K562 (cell line): Measurements from ENCODE around the gene RBM20. TPM values are rescaled to one million over a fixed set of nuclear protein-coding genes. Genes with fewer than 3 reads are reported as not detected.

Experiments
- ARID2 ChIP-seq: fragments of 450-650 bp; IDR thresholded peaks from 2 replicates; pipeline ENCODE4 v1.6.1; 2017; ENCODE audit warnings: antibody characterized with exemption, mild to moderate bottlenecking
- CBFB ChIP-seq: sonication (generic); formaldehyde crosslinking; IDR thresholded peaks from 2 replicates; pipeline ENCODE4 v1.4.0; 2020; ENCODE audit warnings: mild to moderate bottlenecking, missing genetic modification reagents
- FOXK1 ChIP-seq: sonication (generic); formaldehyde crosslinking; IDR thresholded peaks from 2 replicates; pipeline ENCODE4 v1.8.0; 2022; ENCODE audit warnings: missing genetic modification reagents, mild to moderate bottlenecking, borderline replicate concordance
- HDAC2 ChIP-seq: fragments of 450-650 bp; IDR thresholded peaks from 2 replicates; pipeline ENCODE4 v1.6.1; 2016; ENCODE audit warnings: mild to moderate bottlenecking
- HDAC6 ChIP-seq: IDR thresholded peaks from 2 replicates; pipeline ENCODE4 v1.6.1; 2012; ENCODE audit warnings: low read depth, mild to moderate bottlenecking, control low read depth, inconsistent platforms, low read length, moderate library complexity
- HDAC8 ChIP-seq: fragments of 450-650 bp; IDR thresholded peaks from 2 replicates; pipeline ENCODE4 v1.6.1; 2016; ENCODE audit warnings: mild to moderate bottlenecking, missing genetic modification characterization, moderate library complexity, missing compliant biosample characterization
- HINFP ChIP-seq: fragments of 450-650 bp; conservative IDR thresholded peaks from 2 replicates; pipeline ENCODE4 v1.6.1; 2016; ENCODE audit warnings: missing genetic modification characterization, low read depth, mild to moderate bottlenecking, control low read depth, missing compliant biosample characterization
- JUN ChIP-seq, 2 experiments: sonication (generic) in 1 of 2; formaldehyde crosslinking in 1 of 2; IDR thresholded peaks; 2 replicates each; pipeline versions ENCODE4 v1.6.1 to v1.8.0; 2012 to 2022; ENCODE audit warnings: borderline replicate concordance in 2 of 2, mild to moderate bottlenecking in 2 of 2, improper control_type of control experiment in 1 of 2, low read depth in 1 of 2, low read length in 1 of 2, missing genetic modification reagents in 1 of 2
- KLF6 ChIP-seq: fragments of 250-450 bp; sonication (Bioruptor Pico); IDR thresholded peaks from 2 replicates; pipeline ENCODE4 v1.4.0; 2020; ENCODE audit warnings: mild to moderate bottlenecking, moderate library complexity, borderline replicate concordance
- MTA3 ChIP-seq: fragments of 450-650 bp; formaldehyde crosslinking; IDR thresholded peaks from 2 replicates; pipeline ENCODE4 v1.6.1; 2017; ENCODE audit warnings: mild to moderate bottlenecking, borderline replicate concordance
- MYNN ChIP-seq, 2 experiments: sonication (generic); formaldehyde crosslinking in 1 of 2; IDR thresholded peaks; 2 replicates each; pipeline versions ENCODE4 v1.5.0 to v1.6.1; 2016 to 2020; ENCODE audit warnings: antibody characterized with exemption in 1 of 2, missing genetic modification reagents in 1 of 2
- NR2C2 ChIP-seq, 2 experiments: fragments of 200-800 bp in 1 of 2; sonication (Bioruptor generic) in 1 of 2; sonication (generic) in 1 of 2; formaldehyde crosslinking in 1 of 2; IDR thresholded peaks; 2 replicates each; pipeline versions ENCODE4 v1.6.1 to v1.8.0; 2016 to 2022; ENCODE audit warnings: mild to moderate bottlenecking in 1 of 2, missing compliant biosample characterization in 1 of 2, missing genetic modification characterization in 1 of 2, missing genetic modification reagents in 1 of 2
- NR4A1 ChIP-seq, 2 experiments: fragments of 250-450 bp in 1 of 2; fragments of 450-650 bp in 1 of 2; sonication (Bioruptor Pico) in 1 of 2; IDR thresholded peaks; 2 replicates each; pipeline versions ENCODE4 v1.4.0 to v1.6.1; 2016 to 2020; ENCODE audit warnings: mild to moderate bottlenecking in 2 of 2, missing compliant biosample characterization in 1 of 2, missing genetic modification characterization in 1 of 2, moderate library complexity in 1 of 2
- PTBP1 ChIP-seq: fragments of 200-400 bp; formaldehyde crosslinking; IDR thresholded peaks from 2 replicates; pipeline ENCODE4 v1.6.1; 2017; ENCODE audit warnings: low read depth, low read length
- PURB ChIP-seq: sonication (generic); formaldehyde crosslinking; IDR thresholded peaks from 2 replicates; pipeline ENCODE4 v1.9.0; 2021; ENCODE audit warnings: low read depth, mild to moderate bottlenecking, missing genetic modification reagents
- PYGO2 ChIP-seq: fragments of 450-650 bp; IDR thresholded peaks from 2 replicates; pipeline ENCODE4 v1.6.1; 2016; ENCODE audit warnings: mild to moderate bottlenecking, missing genetic modification characterization, moderate library complexity, missing compliant biosample characterization
- RBBP5 ChIP-seq: fragments of 200-600 bp; sonication (generic); IDR thresholded peaks from 2 replicates; pipeline ENCODE4 v1.6.1; 2012; ENCODE audit warnings: borderline replicate concordance, mild to moderate bottlenecking, low read length, control low read depth, inconsistent platforms; ENCODE audit not compliant: insufficient read depth, poor library complexity, severe bottlenecking
- RFX7 ChIP-seq: fragments of 250-450 bp; sonication (Bioruptor Pico); IDR thresholded peaks from 2 replicates; pipeline ENCODE4 v1.5.1; 2021; ENCODE audit warnings: mild to moderate bottlenecking
- YBX1 ChIP-seq: fragments of 450-650 bp; IDR thresholded peaks from 2 replicates; pipeline ENCODE4 v1.7.1; 2016; ENCODE audit warnings: mild to moderate bottlenecking
- ZNF224 ChIP-seq: sonication (generic); formaldehyde crosslinking; IDR thresholded peaks from 2 replicates; pipeline ENCODE4 v1.8.0; 2022; ENCODE audit warnings: mild to moderate bottlenecking, missing genetic modification reagents
- ZNF263 ChIP-seq: sonication (generic); formaldehyde crosslinking; IDR thresholded peaks from 2 replicates; pipeline ENCODE4 v1.8.0; 2022; ENCODE audit warnings: mild to moderate bottlenecking, missing genetic modification reagents, borderline replicate concordance
- ZNF316 ChIP-seq: fragments of 450-650 bp; IDR thresholded peaks from 2 replicates; pipeline ENCODE4 v1.6.1; 2016
- ZNF41 ChIP-seq: fragments of 250-450 bp; sonication (Bioruptor Pico); conservative IDR thresholded peaks from 2 replicates; pipeline ENCODE4 v1.4.0; 2020; ENCODE audit warnings: mild to moderate bottlenecking
- ZNF436 ChIP-seq: fragments of 250-450, 450-650 bp; sonication (Bioruptor Pico); formaldehyde crosslinking; IDR thresholded peaks from 2 replicates; pipeline ENCODE4 v1.7.0; 2020; ENCODE audit warnings: mild to moderate bottlenecking
- ZNF699 ChIP-seq: fragments of 250-450 bp; sonication (Bioruptor Pico); IDR thresholded peaks from 2 replicates; pipeline ENCODE4 v1.8.0; 2021; ENCODE audit warnings: mild to moderate bottlenecking, moderate library complexity; ENCODE audit not compliant: insufficient replicate concordance
- ZNF764 ChIP-seq: fragments of 250-450 bp; sonication (Bioruptor Pico); IDR thresholded peaks from 2 replicates; pipeline ENCODE4 v1.4.0; 2020; ENCODE audit warnings: low read depth, mild to moderate bottlenecking, moderate library complexity
- ZNF830 ChIP-seq: fragments of 250-450 bp; sonication (Bioruptor Pico); IDR thresholded peaks from 2 replicates; pipeline ENCODE4 v1.5.0; 2021; ENCODE audit warnings: mild to moderate bottlenecking
- ZZZ3 ChIP-seq: fragments of 450-650 bp; IDR thresholded peaks from 2 replicates; pipeline ENCODE4 v1.6.1; 2016; ENCODE audit warnings: antibody characterized with exemption, mild to moderate bottlenecking, moderate library complexity
- polyA plus RNA-seq, 8 experiments: library from polyadenylated mRNA; depleted of rRNA in 4 of 8; stranded (reverse) in 5 of 8; unstranded in 3 of 8; fragments of >200 nt; fragmentation: Nextera tagmentation in 2 of 8; fragmentation: Illumina TruSeq in 1 of 8; extraction: Ambion mirVana in 2 of 8; extraction: Trizol in 1 of 8; gene quantifications; 2 replicates each; pipeline versions ENCODE4 v1.2.1 to v1.2.3, GENCODE V29; 2011 to 2014; ENCODE audit warnings: inconsistent platforms in 1 of 8, missing spikeins in 1 of 8
- total RNA-seq, 7 experiments: library from RNA; depleted of rRNA in 6 of 7; stranded (reverse); fragments of >200 nt in 6 of 7; fragmentation: Illumina TruSeq in 2 of 7; extraction: Trizol in 2 of 7; gene quantifications; 2 replicates each; pipeline versions ENCODE4 v1.2.1 to v1.2.3, GENCODE V29; 2011 to 2021; ENCODE audit warnings: low replicate concordance in 1 of 7

Gene RBM20
- total and polyA plus RNA-seq, 9 of the 15 experiments (the other 6 are each of a cell fraction or from before 2014, with no cell fraction given): 0.63 to 5.7 (median 3.2) TPM

GRCh38 chr10:110664483-110665420, 20.6 kb downstream of the RBM20 start (continued):
- no peak for TF ChIP-seq HINFP
- TF ChIP-seq PURB (CRISPR knock-in tag): no peak
- no peak for TF ChIP-seq HDAC6
- TF ChIP-seq ZNF316: peak; percentile 86
- no peak for TF ChIP-seq ZNF41 (CRISPR knock-in tag)
- TF ChIP-seq JUN (IDR thresholded peaks at IDR 0.05; ENCODE audit: borderline replicate concordance, low read depth, low read length): peak; percentile 89
- no peak for TF ChIP-seq JUN (CRISPR knock-in tag; IDR thresholded peaks at IDR 0.05; ENCODE audit: borderline replicate concordance)
- TF ChIP-seq CBFB (CRISPR knock-in tag): no peak
- no peak for TF ChIP-seq ZNF436 (CRISPR knock-in tag)
- TF ChIP-seq YBX1: no peak
- TF ChIP-seq MYNN (IDR thresholded peaks at IDR 0.05): no peak
- no peak for TF ChIP-seq MYNN (CRISPR knock-in tag; IDR thresholded peaks at IDR 0.05)
- no peak for TF ChIP-seq HDAC8 (tag)
- TF ChIP-seq FOXK1 (CRISPR knock-in tag): no peak
- TF ChIP-seq RFX7 (CRISPR knock-in tag): no peak
- no peak for TF ChIP-seq NR4A1 (CRISPR knock-in tag; IDR thresholded peaks at IDR 0.05)
- 0 out of 2 replicates have a peak, but pooled peaks have one; percentile 32 for TF ChIP-seq NR4A1 (tag; IDR thresholded peaks at IDR 0.05)
- TF ChIP-seq PTBP1: no peak
- TF ChIP-seq KLF6: no peak
- TF ChIP-seq HDAC2: no peak
- TF ChIP-seq ZNF263 (CRISPR knock-in tag): no peak
- no peak for TF ChIP-seq PYGO2 (tag)
- no peak for TF ChIP-seq ZNF830 (CRISPR knock-in tag)
- no peak for TF ChIP-seq ZNF224 (CRISPR knock-in tag)
- TF ChIP-seq ZZZ3: no peak
- TF ChIP-seq RBBP5: no peak
- no peak for TF ChIP-seq ARID2
- no peak for TF ChIP-seq ZNF699 (CRISPR knock-in tag)
- no peak; the same call in 1 of the 2 replicates for TF ChIP-seq MTA3
- no peak for TF ChIP-seq NR2C2 (CRISPR knock-in tag; IDR thresholded peaks at IDR 0.05)
- TF ChIP-seq NR2C2 (tag; IDR thresholded peaks at IDR 0.05): no peak
- no peak for TF ChIP-seq ZNF764 (CRISPR knock-in tag)
